Ramos (cell line): ENCODE measurements around the gene PRKN.

Experiments
- in situ Hi-C: fragments of 300-500 bp; cut with MboI; formaldehyde crosslinking; loops from one replicate; pipeline ENCODE4 v1.14.3; 2022; ENCODE audit warnings: low sequenced_read_pairs; ENCODE audit not compliant: unreplicated experiment

The PRKN gene

GRCh38 chr6:162626869-162627268, 100.7 kb downstream of the PRKN start:
- in situ Hi-C loops = no loop called here

GRCh38 chr6:162625846-162626540, 101.6 kb downstream of the PRKN start:
- in situ Hi-C loops = no loop called here

GRCh38 chr6:162622572-162622971, 105.0 kb downstream of the PRKN start:
- in situ Hi-C loops = no loop called here

GRCh38 chr6:162621246-162621645, 106.3 kb downstream of the PRKN start:
- in situ Hi-C loops = no loop called here

DNA sequence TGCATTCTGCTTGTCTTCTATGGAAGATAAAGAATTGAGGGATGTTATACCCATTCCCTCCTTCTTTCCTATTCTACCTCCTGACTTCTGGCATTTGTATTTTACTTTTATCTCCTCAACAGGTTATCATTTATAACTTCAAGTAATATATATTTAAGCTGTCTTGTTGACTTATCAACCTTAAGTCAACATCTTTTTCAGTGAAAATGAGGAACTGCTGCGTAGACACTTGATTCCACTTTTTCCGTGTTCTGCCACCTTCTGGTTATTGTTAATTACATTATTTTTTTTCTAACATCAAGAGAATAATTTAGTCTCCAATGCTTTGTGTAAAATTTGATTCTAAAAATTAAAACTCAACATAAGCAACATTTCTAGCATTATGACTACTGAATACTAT, 107.5 kb downstream of the PRKN start:
- in situ Hi-C loops = no loop called here

- in situ Hi-C loops = no loop called here
These were observed 109.0 kb downstream of the PRKN start for GRCh38 chr6:162618448-162619002.

GRCh38 chr6:162615016-162615705, 112.4 kb downstream of the PRKN start:
- in situ Hi-C loops = no loop called here

DNA sequence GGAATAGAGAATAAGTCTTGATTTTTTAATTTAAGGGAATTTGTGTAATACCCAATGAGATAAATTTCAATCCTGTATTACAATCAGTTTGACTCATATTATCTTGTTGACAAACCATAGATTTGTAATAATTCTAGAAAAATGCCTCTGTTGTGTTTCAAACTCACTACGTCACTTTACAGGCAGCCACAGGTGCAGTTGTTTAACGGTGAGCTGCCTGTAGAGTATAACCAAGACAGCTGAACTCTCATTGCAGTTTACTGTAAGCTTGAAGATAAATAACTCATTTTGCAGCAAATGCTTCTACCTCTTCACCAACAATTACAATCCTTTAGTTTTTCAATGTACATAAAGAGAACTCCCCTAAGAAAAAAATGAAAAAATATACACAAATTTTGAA, 114.3 kb downstream of the PRKN start:
- in situ Hi-C loops = no loop called here

DNA sequence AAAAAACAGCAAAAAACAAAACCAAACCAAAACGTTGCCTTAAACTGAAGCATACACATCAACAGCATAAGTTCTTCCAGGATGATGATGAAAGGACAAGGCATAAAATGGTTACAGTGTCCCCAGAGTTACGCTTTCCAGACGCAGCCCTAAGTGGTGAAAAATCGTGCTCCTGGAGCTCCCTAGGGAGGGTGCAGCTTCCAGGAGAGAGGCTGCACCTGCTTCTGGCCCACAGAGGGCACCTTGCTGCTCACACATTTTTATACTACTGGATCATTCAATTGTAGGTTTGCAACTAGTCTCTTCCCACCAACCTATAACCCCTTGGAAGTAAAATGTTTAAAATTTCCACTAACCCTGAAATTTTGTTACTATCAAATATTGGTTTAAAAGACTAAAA, 115.0 kb downstream of the PRKN start:
- in situ Hi-C loops = no loop called here

DNA sequence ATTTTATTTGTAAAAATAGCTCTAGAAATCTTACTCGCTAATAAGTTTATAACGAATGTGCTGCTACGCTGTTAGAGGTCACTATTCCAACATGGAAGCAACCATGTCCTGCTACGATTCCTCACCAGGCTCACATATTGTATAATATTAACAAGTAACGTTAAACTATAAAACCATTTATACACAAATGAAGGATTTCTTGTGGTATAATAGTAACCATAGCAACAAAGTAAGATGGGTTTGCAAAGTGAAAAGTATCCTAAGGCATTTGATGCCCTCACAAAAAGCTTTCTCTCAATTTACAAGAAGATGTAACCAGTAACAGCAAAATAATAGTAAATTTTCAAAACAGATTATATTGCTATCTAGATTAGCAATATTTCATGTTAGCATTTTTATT, 117.2 kb downstream of the PRKN start:
- in situ Hi-C loops = no loop called here

GRCh38 chr6:162605881-162606280, 121.7 kb downstream of the PRKN start:
- in situ Hi-C loops = no loop called here

DNA sequence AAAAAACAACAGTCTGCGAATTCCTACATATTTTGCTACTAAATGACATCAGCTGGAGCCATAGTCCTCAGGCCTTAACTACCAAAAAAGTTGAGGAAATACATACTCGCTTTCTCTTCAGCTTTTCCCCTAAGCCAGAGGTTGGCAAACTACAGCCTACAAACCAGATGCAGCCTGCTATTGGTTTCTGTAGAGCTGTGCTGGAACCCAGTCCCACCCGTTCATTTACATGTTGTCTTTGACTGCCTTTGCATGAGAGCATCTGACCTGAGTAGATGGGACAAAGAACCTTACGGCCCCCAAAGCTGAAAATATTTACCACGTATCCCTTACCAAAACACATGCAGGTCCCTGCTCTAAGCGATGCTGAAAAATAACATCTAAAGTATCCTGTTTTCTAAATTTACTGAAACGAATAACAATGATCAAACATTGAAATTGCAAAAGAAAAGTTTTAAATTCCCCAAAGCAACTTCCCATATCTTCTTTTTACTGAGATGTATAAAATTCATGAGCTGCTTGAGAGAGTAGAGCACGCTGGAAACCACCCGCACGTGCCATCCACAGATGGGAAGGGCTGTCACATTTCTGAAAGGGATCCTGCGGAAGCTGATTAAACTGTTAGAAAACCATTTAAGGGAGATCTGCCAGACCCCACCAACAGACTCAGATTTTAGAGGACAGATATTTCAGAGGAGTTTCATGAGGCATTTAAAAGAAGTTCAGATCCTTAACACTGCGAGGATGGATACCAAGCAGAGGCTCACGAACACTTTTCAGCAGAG, 124.1 kb downstream of the PRKN start:
- in situ Hi-C loops = no loop called here

DNA sequence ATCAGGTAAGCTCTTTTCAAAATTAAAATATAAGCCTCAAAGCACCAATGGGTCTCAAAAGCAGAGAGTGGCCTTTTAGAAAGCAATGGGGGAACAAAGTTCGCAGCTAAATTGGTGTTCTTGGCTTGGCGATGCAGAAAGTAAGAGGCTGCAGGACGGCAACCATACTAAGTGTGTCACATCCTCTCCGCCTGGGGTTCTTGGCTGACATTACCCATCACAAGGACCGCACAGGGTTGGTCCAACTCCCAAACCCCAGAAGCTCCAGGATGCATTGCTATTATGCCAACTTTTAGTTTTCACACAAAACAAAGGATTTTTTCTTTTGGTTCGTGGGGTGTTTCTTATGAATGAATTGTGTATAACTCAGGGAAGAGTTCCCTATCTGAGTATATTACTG, 124.8 kb downstream of the PRKN start:
- in situ Hi-C loops = no loop called here

DNA sequence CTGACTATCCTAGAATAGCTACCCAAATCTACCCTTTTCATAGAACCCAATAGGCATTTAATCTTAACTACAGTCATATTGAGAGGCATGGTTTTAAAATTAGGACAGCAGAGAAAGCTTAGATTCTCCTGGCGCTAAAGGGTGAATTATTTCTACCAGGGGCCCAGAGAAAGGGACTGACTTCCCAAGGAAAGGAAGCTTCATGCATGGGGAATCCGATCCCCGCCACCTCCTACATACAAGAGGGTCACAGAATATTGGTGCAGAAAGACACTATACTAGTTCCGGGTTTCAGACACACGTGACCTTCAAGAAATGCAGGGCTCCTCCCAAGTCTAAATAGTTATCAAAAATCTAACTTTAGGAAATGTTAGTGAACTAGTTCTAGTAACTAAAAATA, 130.9 kb downstream of the PRKN start:
- in situ Hi-C loops = no loop called here

- in situ Hi-C loops = no loop called here
These were observed 136.0 kb downstream of the PRKN start for GRCh38 chr6:162591517-162591916.

DNA sequence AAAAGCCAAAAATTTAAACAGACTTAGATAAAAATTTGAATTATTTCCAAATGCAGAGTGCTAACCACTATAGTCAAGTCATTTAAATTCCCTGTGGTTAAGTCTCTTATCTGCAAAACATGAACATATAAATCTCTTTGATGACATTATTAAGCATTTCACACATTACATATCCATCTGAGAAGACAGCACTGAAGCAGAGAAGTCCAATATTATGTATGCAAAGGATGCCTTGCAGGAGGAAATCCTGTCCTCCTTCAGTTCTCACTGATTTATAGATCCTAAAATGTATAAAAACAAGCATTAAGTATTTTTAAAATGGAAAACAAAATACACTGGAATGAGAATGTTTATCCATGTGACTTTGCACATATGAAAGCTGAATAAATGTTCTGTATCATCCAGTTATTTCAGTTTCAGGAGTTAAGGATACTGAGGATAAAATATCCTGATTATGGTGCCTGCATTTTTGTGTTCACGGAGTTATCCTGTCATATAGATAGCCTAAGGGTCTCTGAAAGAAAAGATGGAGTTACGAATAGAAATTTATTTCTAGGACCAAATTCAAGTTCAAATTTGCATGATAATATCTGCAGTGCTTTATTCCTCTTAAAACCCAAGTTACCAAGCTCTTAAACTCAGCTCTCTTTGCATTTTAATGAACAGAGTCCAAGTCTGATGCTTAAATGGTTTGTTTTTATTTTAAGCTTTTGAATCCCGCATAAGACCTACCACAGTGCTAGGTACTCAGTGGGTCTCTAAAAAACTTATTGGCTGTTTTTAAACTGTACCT, 145.4 kb downstream of the PRKN start:
- in situ Hi-C loops = no loop called here

GRCh38 chr6:162580619-162581018, 146.9 kb downstream of the PRKN start:
- in situ Hi-C loops = no loop called here

GRCh38 chr6:162576016-162576415, 151.6 kb downstream of the PRKN start:
- in situ Hi-C loops = no loop called here

- in situ Hi-C loops = no loop called here
These were observed 155.3 kb downstream of the PRKN start for GRCh38 chr6:162572240-162572639.

DNA sequence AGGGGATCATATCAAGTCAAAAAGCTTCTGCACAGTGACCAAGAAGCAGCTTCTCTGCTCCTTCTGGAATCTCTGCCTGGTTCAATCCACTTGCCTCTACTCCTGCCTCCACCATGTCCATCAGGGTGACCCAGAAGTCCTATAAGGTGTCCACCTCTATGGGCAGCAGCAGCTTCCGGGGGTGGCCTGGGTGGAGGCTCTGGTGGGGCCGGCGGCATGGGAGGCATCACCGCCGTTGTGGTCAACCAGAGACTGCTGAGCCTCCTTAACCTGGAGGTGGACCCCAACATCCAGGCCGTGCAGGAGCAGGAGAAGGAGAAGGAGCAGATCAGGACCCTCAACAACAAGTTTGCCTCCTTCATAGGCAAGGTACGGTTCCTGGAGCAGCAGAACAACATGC, 159.3 kb downstream of the PRKN start:
- in situ Hi-C loops = no loop called here
